ENCODE measurements around the gene ADAP1. TPM values are rescaled to one million over a fixed set of nuclear protein-coding genes. Genes with fewer than 3 reads are reported as not detected.

Gene ADAP1
- total RNA-seq, 1 donor from 2014 or later, result 5.2 TPM

- H3K27ac Mint-ChIP-seq (ENCODE audit: unreplicated experiment), result no peak overlapping the region
- H3K36me3 Mint-ChIP-seq (ENCODE audit: low read depth), result no peaks in the 10 kb centered on the region
- DNase-seq (ENCODE audit: low read depth, low spot score), result no peak
- TF ChIP-seq CTCF (conservative IDR thresholded peaks at IDR 0.05), result no peak
- peaks cover 10% of the 10 kb centered on the region for H3K27me3 Mint-ChIP-seq (ENCODE audit: low read depth)
- no peaks in the 10 kb centered on the region for H3K9me3 Mint-ChIP-seq
- peaks cover 7% of the 10 kb centered on the region for H3K4me1 Mint-ChIP-seq
- H3K4me3 Mint-ChIP-seq, result no peak overlapping the region
Observed at GRCh38 chr7:988963-989529, 34.6 kb upstream of the ADAP1 start.

- no peak for TF ChIP-seq CTCF (conservative IDR thresholded peaks at IDR 0.05)
Observed at GRCh38 chr7:988426-988911, 34.0 kb upstream of the ADAP1 start.

GRCh38 chr7:987909-988308, 33.4 kb upstream of the ADAP1 start:
- Mint-ChIP-seq H3K36me3 (ENCODE audit: low read depth) (no peaks in the 10 kb centered on the region), H3K27ac (ENCODE audit: unreplicated experiment) (no peak overlapping the region), H3K27me3 (ENCODE audit: low read depth) (peaks cover 7% of the 10 kb centered on the region), H3K9me3 (no peaks in the 10 kb centered on the region), H3K4me1 (peaks cover 1% of the 10 kb centered on the region), H3K4me3 (no peak overlapping the region)
- no peak for TF ChIP-seq CTCF (conservative IDR thresholded peaks at IDR 0.05)
- DNase-seq (ENCODE audit: low read depth, low spot score), result no peak

More at GRCh38 chr7:988426-988911, 34.0 kb upstream of the ADAP1 start:
- H3K4me3 Mint-ChIP-seq, result no peak overlapping the region
- no peaks in the 10 kb centered on the region for H3K36me3 Mint-ChIP-seq (ENCODE audit: low read depth)
- H3K9me3 Mint-ChIP-seq, result no peaks in the 10 kb centered on the region
- H3K27me3 Mint-ChIP-seq (ENCODE audit: low read depth), result peaks cover 10% of the 10 kb centered on the region
- no peak overlapping the region for H3K27ac Mint-ChIP-seq (ENCODE audit: unreplicated experiment)
- DNase-seq (ENCODE audit: low read depth, low spot score), result no peak
- peaks cover 7% of the 10 kb centered on the region for H3K4me1 Mint-ChIP-seq

GRCh38 chr7:986766-987751, 32.6 kb upstream of the ADAP1 start:
- no peak for DNase-seq (ENCODE audit: low read depth, low spot score)
- H3K27me3 Mint-ChIP-seq (ENCODE audit: low read depth), result peaks cover 7% of the 10 kb centered on the region
- no peaks in the 10 kb centered on the region for H3K9me3 Mint-ChIP-seq
- H3K27ac Mint-ChIP-seq (ENCODE audit: unreplicated experiment), result no peak overlapping the region
- no peaks in the 10 kb centered on the region for H3K4me1 Mint-ChIP-seq
- no peak for TF ChIP-seq CTCF (conservative IDR thresholded peaks at IDR 0.05)
- H3K4me3 Mint-ChIP-seq, result peak overlapping the region; percentile 24
- no peaks in the 10 kb centered on the region for H3K36me3 Mint-ChIP-seq (ENCODE audit: low read depth)

- Mint-ChIP-seq H3K9me3 (no peaks in the 10 kb centered on the region), H3K36me3 (ENCODE audit: low read depth) (no peaks in the 10 kb centered on the region), H3K4me3 (peak overlapping the region; percentile 51), H3K27ac (ENCODE audit: unreplicated experiment) (no peak overlapping the region), H3K4me1 (no peaks in the 10 kb centered on the region), H3K27me3 (ENCODE audit: low read depth) (peaks cover 7% of the 10 kb centered on the region)
- DNase-seq (ENCODE audit: low read depth, low spot score), result no peak
- TF ChIP-seq CTCF (conservative IDR thresholded peaks at IDR 0.05), result no peak
Observed at GRCh38 chr7:985915-986741, 31.6 kb upstream of the ADAP1 start.
